ENCODE results near the gene TRIM54. TPM values are rescaled to one million over a fixed set of nuclear protein-coding genes. Genes with fewer than 3 reads are reported as not detected.
A peak's percentile ranks its signal among the peaks of the same experiment; 100 is the strongest.

TRIM54 gene
- total RNA-seq, 1 experiment from 2014 or later: 2.0 TPM

- TF ChIP-seq TCF7L2 (IDR thresholded peaks at IDR 0.05; ENCODE audit: borderline replicate concordance, extremely low read depth, insufficient read depth, insufficient read length): no peak
- no peak for TF ChIP-seq EZH2phosphoT487 (IDR thresholded peaks at IDR 0.05; ENCODE audit: borderline replicate concordance)
- POLR2A ChIA-PET: interaction anchor here (1.1 to 1.8 kb wide), 4 partner anchors 9 to 29 kb away, joined by 3 to 6 read pairs (median 4); no protein-coding TSS in a partner anchor
- Histone ChIP-seq H3K79me2 (ENCODE audit: insufficient read depth, low read length) (peaks cover 13% of the 10 kb centered on the region; the same call in 1 of the 2 replicates), H3K9ac (ENCODE audit: low read length) (peak overlapping the region; percentile 79), H3K4me1 (ENCODE audit: control insufficient read depth in 1 of 2, insufficient read depth in 2 of 2, low read length in 2 of 2) (peaks cover 19 to 37% of the 10 kb centered on the region in 2 experiments), H3K27me3 (ENCODE audit: insufficient read depth, low read length) (peaks cover 13% of the 10 kb centered on the region; the same call in 1 of the 2 replicates), H4K20me1 (ENCODE audit: insufficient read depth) (no peaks in the 10 kb centered on the region), H3K4me3 (replicated peaks in 1 of 2; ENCODE audit: low read depth in 1 of 2, low read length in 2 of 2) (peak overlapping the region; percentile 73 to 84), H3K36me3 (ENCODE audit: control insufficient read depth in 1 of 2, insufficient read depth in 2 of 2, low read length in 2 of 2) (no peaks in the 10 kb centered on the region), H3K27ac (ENCODE audit: low read depth, low read length) (no peak overlapping the region; the same call in 1 of the 2 replicates), H3K9me2 (ENCODE audit: insufficient read depth) (no peaks in the 10 kb centered on the region), H2AFZ (ENCODE audit: low read depth, low read length, poor library complexity, severe bottlenecking) (peak overlapping the region; percentile 77), H3K9me3 (ENCODE audit: control insufficient read depth in 1 of 2, insufficient read depth in 1 of 2, low read depth in 1 of 2, low read length in 2 of 2) (no peaks in the 10 kb centered on the region), H3K4me2 (ENCODE audit: low read length) (peak overlapping the region; percentile 99)
- TSS peak; percentile 38 for BruUV-seq (replicated peaks)
- CTCF ChIA-PET: interaction anchor here (1.0 to 4.0 kb wide), 5 partner anchors 17 to 39 kb away, joined by 3 to 22 read pairs (median 6); no protein-coding TSS in a partner anchor
- DNase-seq (ENCODE audit: low read depth, low spot score): no peak
- intact Hi-C loops (cut with micrococcal nuclease): loop anchor here (5.0 kb wide), 1 partner anchor 59 kb away; the partner anchor contains the start of gene MPV17
- RAD21 ChIA-PET (ENCODE audit: low non-redundant PET in 1 of 2, low total read pairs in 2 of 2, uncharacterized antibody in 2 of 2, unreplicated experiment in 2 of 2): interaction anchor here in 1 of 2 experiments (1.0 kb wide), 1 partner anchor 39 kb away, joined by 4 read pairs; no protein-coding TSS in a partner anchor
- ATAC-seq: no peak
These were observed 18.7 kb upstream of the TRIM54 start for GRCh38 chr2:27263287-27264252.

DNA sequence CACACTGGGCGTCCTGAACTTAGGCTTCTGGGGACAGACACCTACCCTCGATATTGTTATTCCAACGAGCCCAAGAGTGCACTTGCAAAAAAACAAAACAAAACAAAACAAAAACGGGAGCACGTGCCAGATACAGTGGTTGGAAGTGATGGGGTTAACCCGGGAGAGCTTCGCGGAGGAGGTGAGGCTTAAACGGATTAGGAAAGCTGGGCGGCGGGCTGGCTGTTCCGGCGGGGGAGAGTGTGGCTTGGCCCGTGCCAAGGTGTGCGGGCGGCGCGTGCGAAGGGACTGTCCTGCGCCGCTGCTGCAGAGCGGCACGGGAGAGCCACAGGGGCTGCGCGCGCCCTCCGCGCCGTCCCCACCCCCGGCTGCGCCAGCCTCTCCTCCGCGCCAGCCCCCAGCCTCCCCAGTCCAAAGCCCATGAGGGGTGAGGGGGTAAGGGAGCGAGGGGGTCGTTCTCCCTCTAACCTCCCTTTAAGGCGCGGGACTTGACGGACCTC lies 17.9 kb upstream of the TRIM54 start:
- Histone ChIP-seq H3K9me3 (ENCODE audit: control insufficient read depth in 1 of 2, insufficient read depth in 1 of 2, low read depth in 1 of 2, low read length in 2 of 2) (no peaks in the 10 kb centered on the region), H2AFZ (ENCODE audit: low read depth, low read length, poor library complexity, severe bottlenecking) (peak overlapping the region; percentile 77), H3K36me3 (ENCODE audit: control insufficient read depth in 1 of 2, insufficient read depth in 2 of 2, low read length in 2 of 2) (no peaks in the 10 kb centered on the region), H3K79me2 (ENCODE audit: insufficient read depth, low read length) (peaks cover 13% of the 10 kb centered on the region; the same call in 1 of the 2 replicates), H3K27me3 (ENCODE audit: insufficient read depth, low read length) (peaks cover 13% of the 10 kb centered on the region; the same call in 1 of the 2 replicates), H4K20me1 (ENCODE audit: insufficient read depth) (no peaks in the 10 kb centered on the region), H3K9me2 (ENCODE audit: insufficient read depth) (no peaks in the 10 kb centered on the region), H3K27ac (ENCODE audit: low read depth, low read length) (peak overlapping the region; percentile 45; the same call in 1 of the 2 replicates), H3K4me3 (replicated peaks in 1 of 2; ENCODE audit: low read depth in 1 of 2, low read length in 2 of 2) (peak overlapping the region; percentile 52 to 84), H3K9ac (ENCODE audit: low read length) (peak overlapping the region; percentile 63), H3K4me2 (ENCODE audit: low read length) (peak overlapping the region; percentile 99), H3K4me1 (ENCODE audit: control insufficient read depth in 1 of 2, insufficient read depth in 2 of 2, low read length in 2 of 2) (peaks cover 19 to 37% of the 10 kb centered on the region in 2 experiments)
- DNase-seq (ENCODE audit: low read depth, low spot score): no peak
- ChIA-PET CTCF (interaction anchor here (1.8 to 4.0 kb wide), 3 partner anchors 16 to 39 kb away, joined by 5 to 22 read pairs (median 6); no protein-coding TSS in a partner anchor), POLR2A (interaction anchor here (1.1 to 1.8 kb wide), 4 partner anchors 8 to 183 kb away, joined by 3 to 6 read pairs (median 3); partner anchors contain the start of gene PREB), RAD21 (ENCODE audit: low non-redundant PET in 1 of 2, low total read pairs in 2 of 2, uncharacterized antibody in 2 of 2, unreplicated experiment in 2 of 2) (interaction anchor here in 1 of 2 experiments (0.9 kb wide), 1 partner anchor 16 kb away, joined by 3 read pairs; no protein-coding TSS in a partner anchor)
- ATAC-seq: peak; percentile 47
- no TSS peak for BruUV-seq (replicated peaks)
- TF ChIP-seq SIN3A (IDR thresholded peaks at IDR 0.05; ENCODE audit: low read depth) (no peak), JUND (IDR thresholded peaks at IDR 0.05) (no peak), POLR2A (IDR thresholded peaks at IDR 0.05; ENCODE audit: borderline replicate concordance, extremely low read depth, insufficient read depth, insufficient read length) (no peak), SRF (IDR thresholded peaks at IDR 0.05; ENCODE audit: low read depth) (no peak), MAX (IDR thresholded peaks at IDR 0.05) (peak; percentile 58), YY1 (IDR thresholded peaks at IDR 0.05; ENCODE audit: extremely low read depth, insufficient replicate concordance, low read depth, low read length) (no peak), REST (IDR thresholded peaks at IDR 0.05; ENCODE audit: low read depth) (no peak)
- intact Hi-C loops (cut with micrococcal nuclease): loop anchor here (5.0 kb wide), 1 partner anchor 58 kb away; the partner anchor contains the start of gene MPV17

Data from HCT116 (cell line).